Urinary bladder (tissue), 2 donors: ENCODE results near the gene DEFB129. TPM values are rescaled to one million over a fixed set of nuclear protein-coding genes. Genes with fewer than 3 reads are reported as not detected.

Experiments
- polyA plus RNA-seq: library from polyadenylated mRNA; stranded (reverse); fragments of 200-250 nt; gene quantifications from one replicate; pipeline ENCODE4 v1.2.3, GENCODE V29; 2013
- total RNA-seq: library from RNA; depleted of rRNA; stranded (reverse); fragments of >200 nt; gene quantifications from one replicate; pipeline ENCODE4 v1.2.3, GENCODE V29; 2014
- donor health status: healthy.

Gene DEFB129
- total and polyA plus RNA-seq, 2 donors = not detected

Other genes with a start within 250 kb of the DEFB129 start
- gene DEFB125, start 139.6 kb upstream of the DEFB129 start, total RNA-seq = not detected
- not detected for gene DEFB125, start 139.6 kb upstream of the DEFB129 start, polyA plus RNA-seq
- not detected for gene DEFB126, start 84.7 kb upstream of the DEFB129 start, total RNA-seq
- not detected for gene DEFB126, start 84.7 kb upstream of the DEFB129 start, polyA plus RNA-seq
- gene DEFB127, start 69.8 kb upstream of the DEFB129 start, total RNA-seq = not detected
- not detected for gene DEFB127, start 69.8 kb upstream of the DEFB129 start, polyA plus RNA-seq
- not detected for gene DEFB128, start 37.5 kb upstream of the DEFB129 start, total RNA-seq
- gene DEFB128, start 37.5 kb upstream of the DEFB129 start, polyA plus RNA-seq = not detected
- gene DEFB132, start 30.5 kb downstream of the DEFB129 start, total RNA-seq = not detected
- gene DEFB132, start 30.5 kb downstream of the DEFB129 start, polyA plus RNA-seq = 0.04 TPM
- 5.0 TPM for gene C20orf96, start 63.5 kb downstream of the DEFB129 start, total RNA-seq
- gene C20orf96, start 63.5 kb downstream of the DEFB129 start, polyA plus RNA-seq = 6.4 TPM
- 18.0 TPM for gene ZCCHC3, start 70.3 kb downstream of the DEFB129 start, total RNA-seq
- gene ZCCHC3, start 70.3 kb downstream of the DEFB129 start, polyA plus RNA-seq = 14.2 TPM
- gene SOX12, start 98.3 kb downstream of the DEFB129 start, total RNA-seq = 3.4 TPM
- gene SOX12, start 98.3 kb downstream of the DEFB129 start, polyA plus RNA-seq = 11.1 TPM
- gene NRSN2, start 119.9 kb downstream of the DEFB129 start, total RNA-seq = 10.8 TPM
- gene NRSN2, start 119.9 kb downstream of the DEFB129 start, polyA plus RNA-seq = 47.5 TPM
- 3.9 TPM for gene TRIB3, start 153.5 kb downstream of the DEFB129 start, total RNA-seq
- gene TRIB3, start 153.5 kb downstream of the DEFB129 start, polyA plus RNA-seq = 6.3 TPM
- gene RBCK1, start 181.0 kb downstream of the DEFB129 start, total RNA-seq = 42.1 TPM
- gene RBCK1, start 181.0 kb downstream of the DEFB129 start, polyA plus RNA-seq = 94.3 TPM
- 26.9 TPM for gene TBC1D20, start 235.3 kb downstream of the DEFB129 start, total RNA-seq
- 37.0 TPM for gene TBC1D20, start 235.3 kb downstream of the DEFB129 start, polyA plus RNA-seq